ENCODE data around the gene PCYOX1L. TPM values are rescaled to one million over a fixed set of nuclear protein-coding genes. Genes with fewer than 3 reads are reported as not detected.
A peak's percentile ranks its signal among the peaks of the same experiment; 100 is the strongest.

PCYOX1L gene
- polyA plus RNA-seq, 2 of the 4 experiments (the other 2 are of a cell fraction): 2.1 to 6.7 TPM

DNA sequence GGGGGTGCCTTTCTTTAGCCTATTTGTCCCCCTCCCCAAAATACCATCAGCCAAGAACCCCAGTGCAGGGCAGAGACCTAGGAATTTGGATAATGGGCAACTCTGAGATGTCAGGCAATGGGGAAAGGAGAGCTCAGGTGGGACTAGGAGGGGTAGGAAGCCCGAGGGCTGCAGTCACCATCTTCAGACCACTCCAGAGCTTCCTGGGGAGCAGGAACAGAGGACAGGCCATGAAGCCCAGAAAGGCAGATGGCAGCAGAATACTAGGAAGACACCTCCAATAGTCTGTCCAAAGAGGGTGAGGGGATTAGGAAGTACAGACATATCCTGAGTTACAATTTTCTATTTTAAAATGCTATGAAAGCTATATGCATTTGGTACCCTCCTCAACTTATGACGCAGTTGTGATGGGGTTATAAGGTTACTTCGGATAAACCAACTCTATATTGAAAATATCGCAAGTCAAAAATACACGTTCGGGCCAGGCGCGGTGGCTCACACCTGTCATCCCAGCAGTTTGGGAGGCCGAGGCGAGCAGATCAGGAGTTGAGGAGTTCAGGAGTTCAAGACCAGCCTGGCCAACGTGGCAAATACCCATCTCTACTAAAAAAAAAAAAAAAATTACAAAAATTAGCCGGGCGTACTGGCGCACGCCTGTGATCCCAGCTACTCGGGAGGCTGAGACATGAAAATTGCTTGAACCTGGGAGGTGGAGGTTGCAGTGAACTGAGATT lies 55.8 kb downstream of the PCYOX1L start:
- no peak for FAIRE-seq
- peaks cover 21% of the 10 kb centered on the region for H3K4me1 ChIP-seq
- no peak for TF ChIP-seq JUN (IDR thresholded peaks at IDR 0.05)
- TF ChIP-seq TFCP2L1 (CRISPR knock-in tag; IDR thresholded peaks at IDR 0.05): no peak
- no peak for TF ChIP-seq EHF (CRISPR knock-in tag; IDR thresholded peaks at IDR 0.05)
- TF ChIP-seq, protein P1, sequence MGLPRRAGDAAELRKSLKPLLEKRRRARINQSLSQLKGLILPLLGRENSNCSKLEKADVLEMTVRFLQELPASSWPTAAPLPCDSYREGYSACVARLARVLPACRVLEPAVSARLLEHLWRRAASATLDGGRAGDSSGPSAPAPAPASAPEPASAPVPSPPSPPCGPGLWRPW (IDR thresholded peaks at IDR 0.05): no peak
- TF ChIP-seq, protein P2, sequence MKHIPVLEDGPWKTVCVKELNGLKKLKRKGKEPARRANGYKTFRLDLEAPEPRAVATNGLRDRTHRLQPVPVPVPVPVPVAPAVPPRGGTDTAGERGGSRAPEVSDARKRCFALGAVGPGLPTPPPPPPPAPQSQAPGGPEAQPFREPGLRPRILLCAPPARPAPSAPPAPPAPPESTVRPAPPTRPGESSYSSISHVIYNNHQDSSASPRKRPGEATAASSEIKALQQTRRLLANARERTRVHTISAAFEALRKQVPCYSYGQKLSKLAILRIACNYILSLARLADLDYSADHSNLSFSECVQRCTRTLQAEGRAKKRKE (CRISPR knock-in tag; IDR thresholded peaks at IDR 0.05; ENCODE audit: low read depth): no peak
- TF ChIP-seq HEYL (CRISPR knock-in tag; IDR thresholded peaks at IDR 0.05): no peak
- TF ChIP-seq POLR2A (IDR thresholded peaks at IDR 0.05; ENCODE audit: low read length): no peak
- WGBS (ENCODE audit: missing lambda C conversion rate): 88% methylated on average over 16 of the region's 16 CpGs
- no peak for ATAC-seq
- no peaks in the 10 kb centered on the region for H3K9me3 ChIP-seq
- peak overlapping the region in 1 of 2 experiments; percentile 79; a peak in 2 of 6 replicates for H3K27ac ChIP-seq
- POLR2A ChIA-PET: interaction anchor here (1.3 kb wide), 1 partner anchor 9 kb away, joined by 4 read pairs; no protein-coding TSS in a partner anchor
- no peak overlapping the region for H3K4me3 ChIP-seq
- CTCF ChIA-PET: interaction anchor here (0.6 to 52.1 kb wide), 13 partner anchors 9 to 205 kb away, joined by 3 to 1709 read pairs (median 4); partner anchors contain the start of genes IL17B and PCYOX1L
- no peak for DNase-seq (ENCODE audit: low read depth in 1 of 2, low spot score in 1 of 2)
- H3K4me2 ChIP-seq: no peak overlapping the region

DNA sequence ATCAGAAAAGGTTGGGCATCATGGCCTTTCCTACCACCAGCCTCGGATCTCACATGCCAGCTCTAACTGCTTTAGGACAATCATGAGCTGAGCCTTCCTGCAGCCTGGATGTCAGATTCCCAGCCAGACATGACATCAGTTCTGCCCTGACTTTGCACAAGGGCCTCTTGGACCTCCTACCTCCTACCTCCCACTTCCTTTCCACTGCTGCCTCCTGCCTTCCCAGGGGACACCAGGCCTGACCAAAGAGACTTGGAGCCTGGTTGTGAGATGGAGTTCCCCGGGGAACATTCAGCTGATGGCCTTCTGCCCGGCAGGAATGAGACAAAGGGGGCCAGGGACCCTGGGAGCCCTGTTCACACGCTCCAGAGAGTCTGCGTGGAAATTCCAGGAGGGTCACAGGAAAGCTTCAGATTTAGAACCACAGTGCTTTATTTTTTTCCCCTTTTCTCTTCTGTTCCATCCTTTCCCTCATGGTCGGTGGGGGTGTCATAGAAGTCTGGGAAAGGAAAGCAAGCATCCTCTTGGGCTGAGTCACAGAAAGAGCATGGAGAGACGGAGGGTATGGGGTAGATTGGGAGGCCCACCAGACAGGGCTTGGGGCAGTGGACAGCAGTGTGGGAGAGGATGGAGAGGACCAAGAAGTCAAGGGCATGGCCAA lies 56.7 kb downstream of the PCYOX1L start:
- H3K4me1 ChIP-seq: peaks cover 21% of the 10 kb centered on the region
- peak overlapping the region; percentile 52 to 79 for H3K27ac ChIP-seq
- TF ChIP-seq RARB (CRISPR knock-in tag; IDR thresholded peaks at IDR 0.05) (no peak), RNF2 (IDR thresholded peaks at IDR 0.05; ENCODE audit: borderline replicate concordance, low read depth) (no peak), TP53 (CRISPR knock-in tag; IDR thresholded peaks at IDR 0.05) (no peak), FOSL2 (IDR thresholded peaks at IDR 0.05) (no peak), FOSL2 (CRISPR knock-in tag; IDR thresholded peaks at IDR 0.05) (no peak), HEYL (CRISPR knock-in tag; IDR thresholded peaks at IDR 0.05) (no peak), HOXB13 (CRISPR knock-in tag; IDR thresholded peaks at IDR 0.05; ENCODE audit: low read depth) (no peak), EHF (CRISPR knock-in tag; IDR thresholded peaks at IDR 0.05) (no peak), RCOR1 (IDR thresholded peaks at IDR 0.05; ENCODE audit: low read depth, low read length) (no peak), EP300 (IDR thresholded peaks at IDR 0.05) (no peak), FOXS1 (CRISPR knock-in tag; IDR thresholded peaks at IDR 0.05) (no peak), TFCP2L1 (CRISPR knock-in tag; IDR thresholded peaks at IDR 0.05) (no peak), RFX5 (IDR thresholded peaks at IDR 0.05) (no peak), NPAS2 (CRISPR knock-in tag; IDR thresholded peaks at IDR 0.05; ENCODE audit: borderline replicate concordance) (no peak), CBX2 (IDR thresholded peaks at IDR 0.05; ENCODE audit: borderline replicate concordance, low read depth) (no peak)
- TF ChIP-seq, protein P3, sequence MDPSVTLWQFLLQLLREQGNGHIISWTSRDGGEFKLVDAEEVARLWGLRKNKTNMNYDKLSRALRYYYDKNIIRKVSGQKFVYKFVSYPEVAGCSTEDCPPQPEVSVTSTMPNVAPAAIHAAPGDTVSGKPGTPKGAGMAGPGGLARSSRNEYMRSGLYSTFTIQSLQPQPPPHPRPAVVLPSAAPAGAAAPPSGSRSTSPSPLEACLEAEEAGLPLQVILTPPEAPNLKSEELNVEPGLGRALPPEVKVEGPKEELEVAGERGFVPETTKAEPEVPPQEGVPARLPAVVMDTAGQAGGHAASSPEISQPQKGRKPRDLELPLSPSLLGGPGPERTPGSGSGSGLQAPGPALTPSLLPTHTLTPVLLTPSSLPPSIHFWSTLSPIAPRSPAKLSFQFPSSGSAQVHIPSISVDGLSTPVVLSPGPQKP (IDR thresholded peaks at IDR 0.05; ENCODE audit: low read depth, low read length): no peak
- TF ChIP-seq, protein P4, sequence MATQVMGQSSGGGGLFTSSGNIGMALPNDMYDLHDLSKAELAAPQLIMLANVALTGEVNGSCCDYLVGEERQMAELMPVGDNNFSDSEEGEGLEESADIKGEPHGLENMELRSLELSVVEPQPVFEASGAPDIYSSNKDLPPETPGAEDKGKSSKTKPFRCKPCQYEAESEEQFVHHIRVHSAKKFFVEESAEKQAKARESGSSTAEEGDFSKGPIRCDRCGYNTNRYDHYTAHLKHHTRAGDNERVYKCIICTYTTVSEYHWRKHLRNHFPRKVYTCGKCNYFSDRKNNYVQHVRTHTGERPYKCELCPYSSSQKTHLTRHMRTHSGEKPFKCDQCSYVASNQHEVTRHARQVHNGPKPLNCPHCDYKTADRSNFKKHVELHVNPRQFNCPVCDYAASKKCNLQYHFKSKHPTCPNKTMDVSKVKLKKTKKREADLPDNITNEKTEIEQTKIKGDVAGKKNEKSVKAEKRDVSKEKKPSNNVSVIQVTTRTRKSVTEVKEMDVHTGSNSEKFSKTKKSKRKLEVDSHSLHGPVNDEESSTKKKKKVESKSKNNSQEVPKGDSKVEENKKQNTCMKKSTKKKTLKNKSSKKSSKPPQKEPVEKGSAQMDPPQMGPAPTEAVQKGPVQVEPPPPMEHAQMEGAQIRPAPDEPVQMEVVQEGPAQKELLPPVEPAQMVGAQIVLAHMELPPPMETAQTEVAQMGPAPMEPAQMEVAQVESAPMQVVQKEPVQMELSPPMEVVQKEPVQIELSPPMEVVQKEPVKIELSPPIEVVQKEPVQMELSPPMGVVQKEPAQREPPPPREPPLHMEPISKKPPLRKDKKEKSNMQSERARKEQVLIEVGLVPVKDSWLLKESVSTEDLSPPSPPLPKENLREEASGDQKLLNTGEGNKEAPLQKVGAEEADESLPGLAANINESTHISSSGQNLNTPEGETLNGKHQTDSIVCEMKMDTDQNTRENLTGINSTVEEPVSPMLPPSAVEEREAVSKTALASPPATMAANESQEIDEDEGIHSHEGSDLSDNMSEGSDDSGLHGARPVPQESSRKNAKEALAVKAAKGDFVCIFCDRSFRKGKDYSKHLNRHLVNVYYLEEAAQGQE (IDR thresholded peaks at IDR 0.05): no peak
- TF ChIP-seq, protein P5, sequence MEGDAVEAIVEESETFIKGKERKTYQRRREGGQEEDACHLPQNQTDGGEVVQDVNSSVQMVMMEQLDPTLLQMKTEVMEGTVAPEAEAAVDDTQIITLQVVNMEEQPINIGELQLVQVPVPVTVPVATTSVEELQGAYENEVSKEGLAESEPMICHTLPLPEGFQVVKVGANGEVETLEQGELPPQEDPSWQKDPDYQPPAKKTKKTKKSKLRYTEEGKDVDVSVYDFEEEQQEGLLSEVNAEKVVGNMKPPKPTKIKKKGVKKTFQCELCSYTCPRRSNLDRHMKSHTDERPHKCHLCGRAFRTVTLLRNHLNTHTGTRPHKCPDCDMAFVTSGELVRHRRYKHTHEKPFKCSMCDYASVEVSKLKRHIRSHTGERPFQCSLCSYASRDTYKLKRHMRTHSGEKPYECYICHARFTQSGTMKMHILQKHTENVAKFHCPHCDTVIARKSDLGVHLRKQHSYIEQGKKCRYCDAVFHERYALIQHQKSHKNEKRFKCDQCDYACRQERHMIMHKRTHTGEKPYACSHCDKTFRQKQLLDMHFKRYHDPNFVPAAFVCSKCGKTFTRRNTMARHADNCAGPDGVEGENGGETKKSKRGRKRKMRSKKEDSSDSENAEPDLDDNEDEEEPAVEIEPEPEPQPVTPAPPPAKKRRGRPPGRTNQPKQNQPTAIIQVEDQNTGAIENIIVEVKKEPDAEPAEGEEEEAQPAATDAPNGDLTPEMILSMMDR (IDR thresholded peaks at IDR 0.05): no peak
- 65% methylated on average over 7 of the region's 7 CpGs for WGBS (ENCODE audit: missing lambda C conversion rate)
- ChIA-PET POLR2A (no interaction called here), CTCF (interaction anchor here (1.1 to 52.1 kb wide), 9 partner anchors 10 to 204 kb away, joined by 3 to 1709 read pairs (median 4); partner anchors contain the start of genes IL17B and PCYOX1L)
- H3K4me3 ChIP-seq: no peak overlapping the region
- FAIRE-seq (no peak), DNase-seq (ENCODE audit: low read depth in 1 of 2, low spot score in 1 of 2) (no peak), ATAC-seq (peak in 1 of 2 experiments; percentile 44; a peak in 3 of 6 replicates)
- no peaks in the 10 kb centered on the region for H3K9me3 ChIP-seq
- peak overlapping the region; percentile 56 for H3K4me2 ChIP-seq
